WTC11 (cell line): Measurements from ENCODE around the gene LUC7L. TPM values are rescaled to one million over a fixed set of nuclear protein-coding genes. Genes with fewer than 3 reads are reported as not detected.

Experiments
- ATAC-seq: fragments of 200-7000 bp; cut with Tn5 transposase; 2 replicates; pipeline ENCODE4 v1.10.0; 2021; ENCODE audit warnings: mild to moderate bottlenecking, moderate library complexity
- CTCF ChIA-PET: fragments of 300-600 bp; sonication (Branson Sonifier 250); formaldehyde crosslinking; loops from one replicate; lab custom pipeline; 2021; ENCODE audit warnings: antibody characterized with exemption; lab: Charles Lee
- POLR2A ChIA-PET: fragments of 350-600 bp; sonication (Branson Sonifier 250); formaldehyde crosslinking; loops from one replicate; lab custom pipeline; 2021; ENCODE audit warnings: antibody characterized with exemption; lab: Charles Lee
- DNase-seq: peaks from one replicate; pipeline ENCODE4 v3.0.0; 2021; ENCODE audit warnings: low spot score
- H3K27ac Mint-ChIP-seq: 2 replicates; pipeline ENCODE4 v1.8.0; 2021; ENCODE audit warnings: mixed read lengths
- H3K27me3 Mint-ChIP-seq: 2 replicates; pipeline ENCODE4 v1.8.0; 2021; ENCODE audit warnings: low read depth, mild to moderate bottlenecking, moderate library complexity, mixed read lengths
- H3K36me3 Mint-ChIP-seq: 2 replicates; pipeline ENCODE4 v1.8.0; 2021; ENCODE audit warnings: mixed read lengths
- H3K4me1 Mint-ChIP-seq: 2 replicates; pipeline ENCODE4 v1.8.0; 2022; ENCODE audit warnings: mixed read lengths
- H3K4me3 Mint-ChIP-seq: 2 replicates; pipeline ENCODE4 v1.8.0; 2021; ENCODE audit warnings: mild to moderate bottlenecking, moderate library complexity, mixed read lengths
- H3K9me3 Mint-ChIP-seq: 2 replicates; pipeline ENCODE4 v1.8.0; 2021; ENCODE audit warnings: mixed read lengths
- CREB1 ChIP-seq: sonication (generic); formaldehyde crosslinking; IDR thresholded peaks from 2 replicates; pipeline ENCODE4 v1.8.0; 2023; ENCODE audit warnings: mild to moderate bottlenecking, missing genetic modification reagents
- ELF4 ChIP-seq: sonication (generic); formaldehyde crosslinking; IDR thresholded peaks from 2 replicates; pipeline ENCODE4 v1.8.1; 2022; ENCODE audit warnings: low read depth, mild to moderate bottlenecking, moderate library complexity, missing genetic modification reagents
- FOXJ3 ChIP-seq: sonication (generic); formaldehyde crosslinking; IDR thresholded peaks from 2 replicates; pipeline ENCODE4 v1.9.0; 2021; ENCODE audit warnings: missing genetic modification reagents, mild to moderate bottlenecking, borderline replicate concordance
- FOXP1 ChIP-seq: sonication (generic); formaldehyde crosslinking; IDR thresholded peaks from 2 replicates; pipeline ENCODE4 v1.8.0; 2022; ENCODE audit warnings: missing genetic modification reagents, mild to moderate bottlenecking, moderate library complexity, borderline replicate concordance
- GABPB1 ChIP-seq: sonication (generic); formaldehyde crosslinking; IDR thresholded peaks from 2 replicates; pipeline ENCODE4 v1.8.1; 2023; ENCODE audit warnings: mild to moderate bottlenecking, missing genetic modification reagents
- OVOL2 ChIP-seq: fragments of 250-450 bp; sonication (Bioruptor Pico); IDR thresholded peaks from 2 replicates; pipeline ENCODE4 v1.9.0; 2021; ENCODE audit warnings: mild to moderate bottlenecking, borderline replicate concordance
- SOX15 ChIP-seq: fragments of 250-450 bp; sonication (Bioruptor Pico); IDR thresholded peaks from 2 replicates; pipeline ENCODE4 v1.9.0; 2021; ENCODE audit warnings: mild to moderate bottlenecking
- TCF7 ChIP-seq: sonication (generic); formaldehyde crosslinking; IDR thresholded peaks from 2 replicates; pipeline ENCODE4 v1.8.0; 2022; ENCODE audit warnings: mild to moderate bottlenecking, low read depth, missing genetic modification reagents, moderate library complexity
- ZBTB21 ChIP-seq: sonication (generic); formaldehyde crosslinking; IDR thresholded peaks from 2 replicates; pipeline ENCODE4 v1.8.1; 2023; ENCODE audit warnings: mild to moderate bottlenecking, missing genetic modification reagents, borderline replicate concordance
- ZNF121 ChIP-seq: sonication (generic); formaldehyde crosslinking; IDR thresholded peaks from 2 replicates; pipeline ENCODE4 v1.8.0; 2023; ENCODE audit warnings: missing genetic modification reagents
- ZNF138 ChIP-seq: sonication (generic); formaldehyde crosslinking; conservative IDR thresholded peaks from 2 replicates; pipeline ENCODE4 v1.8.1; 2022; ENCODE audit warnings: mild to moderate bottlenecking, moderate library complexity, missing genetic modification reagents
- ZNF396 ChIP-seq: fragments of 250-450 bp; sonication (Bioruptor Pico); IDR thresholded peaks from 2 replicates; pipeline ENCODE4 v1.8.0; 2021; ENCODE audit warnings: mild to moderate bottlenecking, moderate library complexity, borderline replicate concordance
- total RNA-seq: library from RNA; stranded (reverse); gene quantifications from 3 replicates; pipeline ENCODE4 v1.2.3, GENCODE V29; 2021
- TF ChIP-seq, protein P1 (sequence below): fragments of 250-450 bp; sonication (Bioruptor Pico); IDR thresholded peaks from 2 replicates; pipeline ENCODE4 v1.9.0; 2021; ENCODE audit warnings: moderate library complexity, mild to moderate bottlenecking, inconsistent platforms, borderline replicate concordance
- TF ChIP-seq, protein P2 (sequence below): sonication (generic); formaldehyde crosslinking; conservative IDR thresholded peaks from 2 replicates; pipeline ENCODE4 v1.8.1; 2023; ENCODE audit warnings: mild to moderate bottlenecking, low read depth, missing genetic modification reagents, moderate library complexity
- TF ChIP-seq, protein P3 (sequence below): sonication (generic); formaldehyde crosslinking; IDR thresholded peaks from 2 replicates; pipeline ENCODE4 v1.8.0; 2022; ENCODE audit warnings: mild to moderate bottlenecking, missing genetic modification reagents
- TF ChIP-seq, protein P4 (sequence below): sonication (generic); formaldehyde crosslinking; IDR thresholded peaks from 2 replicates; pipeline ENCODE4 v1.8.0; 2023; ENCODE audit warnings: mild to moderate bottlenecking, missing genetic modification reagents
- TF ChIP-seq, protein P5 (sequence below): fragments of 250-450 bp; sonication (Bioruptor Pico); IDR thresholded peaks from 2 replicates; pipeline ENCODE4 v1.9.0; 2021; ENCODE audit warnings: mild to moderate bottlenecking, borderline replicate concordance
- TF ChIP-seq, protein P6 (sequence below): sonication (generic); formaldehyde crosslinking; IDR thresholded peaks from 2 replicates; pipeline ENCODE4 v1.8.1; 2022; ENCODE audit warnings: mild to moderate bottlenecking, moderate library complexity, missing genetic modification reagents

Gene LUC7L
- total RNA-seq, 1 experiment from 2014 or later: 111 TPM

DNA sequence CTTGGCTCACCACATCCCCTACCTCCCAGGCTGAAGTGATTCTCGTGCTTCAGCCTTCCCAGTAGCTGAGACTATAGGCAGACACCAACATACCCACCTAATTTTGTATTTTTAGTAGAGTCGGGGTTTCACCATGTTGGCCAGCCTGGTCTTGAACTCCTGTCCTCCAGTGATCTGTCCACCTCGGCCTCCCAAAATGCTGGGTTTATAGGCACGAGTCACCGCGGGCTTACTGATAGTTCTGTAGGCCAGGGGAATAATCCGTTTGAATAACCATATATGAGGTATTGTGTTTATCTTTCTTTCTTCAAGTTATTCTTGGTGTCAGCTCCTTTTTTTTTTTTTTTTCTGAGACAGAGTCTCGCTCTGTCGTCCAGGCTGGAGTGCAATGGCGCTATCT is 13.0 kb upstream of the LUC7L start:
- Mint-ChIP-seq H3K27me3 (no peaks in the 10 kb centered on the region), H3K36me3 (peaks cover 3% of the 10 kb centered on the region), H3K27ac (peak overlapping the region; percentile 60), H3K4me3 (no peak overlapping the region), H3K4me1 (no peaks in the 10 kb centered on the region), H3K9me3 (no peaks in the 10 kb centered on the region)
- CTCF ChIA-PET: interaction anchor here (1.2 kb wide), 1 partner anchor 120 kb away, joined by 3 read pairs; no protein-coding TSS in a partner anchor
- no peak for ATAC-seq
- DNase-seq: no peak
- TF ChIP-seq, protein P1, sequence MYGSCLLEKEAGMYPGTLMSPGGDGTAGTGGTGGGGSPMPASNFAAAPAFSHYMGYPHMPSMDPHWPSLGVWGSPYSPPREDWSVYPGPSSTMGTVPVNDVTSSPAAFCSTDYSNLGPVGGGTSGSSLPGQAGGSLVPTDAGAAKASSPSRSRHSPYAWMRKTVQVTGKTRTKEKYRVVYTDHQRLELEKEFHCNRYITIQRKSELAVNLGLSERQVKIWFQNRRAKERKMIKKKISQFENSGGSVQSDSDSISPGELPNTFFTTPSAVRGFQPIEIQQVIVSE (CRISPR knock-in tag): no peak
- TF ChIP-seq CREB1 (CRISPR knock-in tag): no peak
- no peak for TF ChIP-seq ZNF121 (CRISPR knock-in tag)
- TF ChIP-seq, protein P2, sequence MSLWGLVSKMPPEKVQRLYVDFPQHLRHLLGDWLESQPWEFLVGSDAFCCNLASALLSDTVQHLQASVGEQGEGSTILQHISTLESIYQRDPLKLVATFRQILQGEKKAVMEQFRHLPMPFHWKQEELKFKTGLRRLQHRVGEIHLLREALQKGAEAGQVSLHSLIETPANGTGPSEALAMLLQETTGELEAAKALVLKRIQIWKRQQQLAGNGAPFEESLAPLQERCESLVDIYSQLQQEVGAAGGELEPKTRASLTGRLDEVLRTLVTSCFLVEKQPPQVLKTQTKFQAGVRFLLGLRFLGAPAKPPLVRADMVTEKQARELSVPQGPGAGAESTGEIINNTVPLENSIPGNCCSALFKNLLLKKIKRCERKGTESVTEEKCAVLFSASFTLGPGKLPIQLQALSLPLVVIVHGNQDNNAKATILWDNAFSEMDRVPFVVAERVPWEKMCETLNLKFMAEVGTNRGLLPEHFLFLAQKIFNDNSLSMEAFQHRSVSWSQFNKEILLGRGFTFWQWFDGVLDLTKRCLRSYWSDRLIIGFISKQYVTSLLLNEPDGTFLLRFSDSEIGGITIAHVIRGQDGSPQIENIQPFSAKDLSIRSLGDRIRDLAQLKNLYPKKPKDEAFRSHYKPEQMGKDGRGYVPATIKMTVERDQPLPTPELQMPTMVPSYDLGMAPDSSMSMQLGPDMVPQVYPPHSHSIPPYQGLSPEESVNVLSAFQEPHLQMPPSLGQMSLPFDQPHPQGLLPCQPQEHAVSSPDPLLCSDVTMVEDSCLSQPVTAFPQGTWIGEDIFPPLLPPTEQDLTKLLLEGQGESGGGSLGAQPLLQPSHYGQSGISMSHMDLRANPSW: no peak
- TF ChIP-seq FOXJ3 (CRISPR knock-in tag): no peak
- TF ChIP-seq, protein P3, sequence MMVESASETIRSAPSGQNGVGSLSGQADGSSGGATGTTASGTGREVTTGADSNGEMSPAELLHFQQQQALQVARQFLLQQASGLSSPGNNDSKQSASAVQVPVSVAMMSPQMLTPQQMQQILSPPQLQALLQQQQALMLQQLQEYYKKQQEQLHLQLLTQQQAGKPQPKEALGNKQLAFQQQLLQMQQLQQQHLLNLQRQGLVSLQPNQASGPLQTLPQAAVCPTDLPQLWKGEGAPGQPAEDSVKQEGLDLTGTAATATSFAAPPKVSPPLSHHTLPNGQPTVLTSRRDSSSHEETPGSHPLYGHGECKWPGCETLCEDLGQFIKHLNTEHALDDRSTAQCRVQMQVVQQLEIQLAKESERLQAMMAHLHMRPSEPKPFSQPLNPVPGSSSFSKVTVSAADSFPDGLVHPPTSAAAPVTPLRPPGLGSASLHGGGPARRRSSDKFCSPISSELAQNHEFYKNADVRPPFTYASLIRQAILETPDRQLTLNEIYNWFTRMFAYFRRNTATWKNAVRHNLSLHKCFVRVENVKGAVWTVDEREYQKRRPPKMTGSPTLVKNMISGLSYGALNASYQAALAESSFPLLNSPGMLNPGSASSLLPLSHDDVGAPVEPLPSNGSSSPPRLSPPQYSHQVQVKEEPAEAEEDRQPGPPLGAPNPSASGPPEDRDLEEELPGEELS (CRISPR knock-in tag): no peak
- TF ChIP-seq ELF4 (CRISPR knock-in tag): no peak
- TF ChIP-seq ZBTB21: no peak
- no peak for TF ChIP-seq GABPB1 (CRISPR knock-in tag)
- no peak for TF ChIP-seq ZNF396
- TF ChIP-seq OVOL2 (CRISPR knock-in tag): no peak
- TF ChIP-seq, protein P4, sequence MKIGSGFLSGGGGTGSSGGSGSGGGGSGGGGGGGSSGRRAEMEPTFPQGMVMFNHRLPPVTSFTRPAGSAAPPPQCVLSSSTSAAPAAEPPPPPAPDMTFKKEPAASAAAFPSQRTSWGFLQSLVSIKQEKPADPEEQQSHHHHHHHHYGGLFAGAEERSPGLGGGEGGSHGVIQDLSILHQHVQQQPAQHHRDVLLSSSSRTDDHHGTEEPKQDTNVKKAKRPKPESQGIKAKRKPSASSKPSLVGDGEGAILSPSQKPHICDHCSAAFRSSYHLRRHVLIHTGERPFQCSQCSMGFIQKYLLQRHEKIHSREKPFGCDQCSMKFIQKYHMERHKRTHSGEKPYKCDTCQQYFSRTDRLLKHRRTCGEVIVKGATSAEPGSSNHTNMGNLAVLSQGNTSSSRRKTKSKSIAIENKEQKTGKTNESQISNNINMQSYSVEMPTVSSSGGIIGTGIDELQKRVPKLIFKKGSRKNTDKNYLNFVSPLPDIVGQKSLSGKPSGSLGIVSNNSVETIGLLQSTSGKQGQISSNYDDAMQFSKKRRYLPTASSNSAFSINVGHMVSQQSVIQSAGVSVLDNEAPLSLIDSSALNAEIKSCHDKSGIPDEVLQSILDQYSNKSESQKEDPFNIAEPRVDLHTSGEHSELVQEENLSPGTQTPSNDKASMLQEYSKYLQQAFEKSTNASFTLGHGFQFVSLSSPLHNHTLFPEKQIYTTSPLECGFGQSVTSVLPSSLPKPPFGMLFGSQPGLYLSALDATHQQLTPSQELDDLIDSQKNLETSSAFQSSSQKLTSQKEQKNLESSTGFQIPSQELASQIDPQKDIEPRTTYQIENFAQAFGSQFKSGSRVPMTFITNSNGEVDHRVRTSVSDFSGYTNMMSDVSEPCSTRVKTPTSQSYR (CRISPR knock-in tag): no peak
- TF ChIP-seq SOX15: no peak
- TF ChIP-seq FOXP1 (CRISPR knock-in tag): no peak
- TF ChIP-seq ZNF138 (CRISPR knock-in tag): no peak
- TF ChIP-seq, protein P5, sequence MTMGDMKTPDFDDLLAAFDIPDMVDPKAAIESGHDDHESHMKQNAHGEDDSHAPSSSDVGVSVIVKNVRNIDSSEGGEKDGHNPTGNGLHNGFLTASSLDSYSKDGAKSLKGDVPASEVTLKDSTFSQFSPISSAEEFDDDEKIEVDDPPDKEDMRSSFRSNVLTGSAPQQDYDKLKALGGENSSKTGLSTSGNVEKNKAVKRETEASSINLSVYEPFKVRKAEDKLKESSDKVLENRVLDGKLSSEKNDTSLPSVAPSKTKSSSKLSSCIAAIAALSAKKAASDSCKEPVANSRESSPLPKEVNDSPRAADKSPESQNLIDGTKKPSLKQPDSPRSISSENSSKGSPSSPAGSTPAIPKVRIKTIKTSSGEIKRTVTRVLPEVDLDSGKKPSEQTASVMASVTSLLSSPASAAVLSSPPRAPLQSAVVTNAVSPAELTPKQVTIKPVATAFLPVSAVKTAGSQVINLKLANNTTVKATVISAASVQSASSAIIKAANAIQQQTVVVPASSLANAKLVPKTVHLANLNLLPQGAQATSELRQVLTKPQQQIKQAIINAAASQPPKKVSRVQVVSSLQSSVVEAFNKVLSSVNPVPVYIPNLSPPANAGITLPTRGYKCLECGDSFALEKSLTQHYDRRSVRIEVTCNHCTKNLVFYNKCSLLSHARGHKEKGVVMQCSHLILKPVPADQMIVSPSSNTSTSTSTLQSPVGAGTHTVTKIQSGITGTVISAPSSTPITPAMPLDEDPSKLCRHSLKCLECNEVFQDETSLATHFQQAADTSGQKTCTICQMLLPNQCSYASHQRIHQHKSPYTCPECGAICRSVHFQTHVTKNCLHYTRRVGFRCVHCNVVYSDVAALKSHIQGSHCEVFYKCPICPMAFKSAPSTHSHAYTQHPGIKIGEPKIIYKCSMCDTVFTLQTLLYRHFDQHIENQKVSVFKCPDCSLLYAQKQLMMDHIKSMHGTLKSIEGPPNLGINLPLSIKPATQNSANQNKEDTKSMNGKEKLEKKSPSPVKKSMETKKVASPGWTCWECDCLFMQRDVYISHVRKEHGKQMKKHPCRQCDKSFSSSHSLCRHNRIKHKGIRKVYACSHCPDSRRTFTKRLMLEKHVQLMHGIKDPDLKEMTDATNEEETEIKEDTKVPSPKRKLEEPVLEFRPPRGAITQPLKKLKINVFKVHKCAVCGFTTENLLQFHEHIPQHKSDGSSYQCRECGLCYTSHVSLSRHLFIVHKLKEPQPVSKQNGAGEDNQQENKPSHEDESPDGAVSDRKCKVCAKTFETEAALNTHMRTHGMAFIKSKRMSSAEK (CRISPR knock-in tag): no peak
- TF ChIP-seq TCF7 (CRISPR knock-in tag): no peak
- TF ChIP-seq, protein P6, sequence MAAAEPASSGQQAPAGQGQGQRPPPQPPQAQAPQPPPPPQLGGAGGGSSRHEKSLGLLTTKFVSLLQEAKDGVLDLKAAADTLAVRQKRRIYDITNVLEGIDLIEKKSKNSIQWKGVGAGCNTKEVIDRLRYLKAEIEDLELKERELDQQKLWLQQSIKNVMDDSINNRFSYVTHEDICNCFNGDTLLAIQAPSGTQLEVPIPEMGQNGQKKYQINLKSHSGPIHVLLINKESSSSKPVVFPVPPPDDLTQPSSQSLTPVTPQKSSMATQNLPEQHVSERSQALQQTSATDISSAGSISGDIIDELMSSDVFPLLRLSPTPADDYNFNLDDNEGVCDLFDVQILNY (CRISPR knock-in tag): no peak
- POLR2A ChIA-PET: interaction anchor here (0.7 kb wide), 1 partner anchor 116 kb away, joined by 4 read pairs; no protein-coding TSS in a partner anchor
